ENCODE data around the gene DDI1.

The DDI1 gene

DNA sequence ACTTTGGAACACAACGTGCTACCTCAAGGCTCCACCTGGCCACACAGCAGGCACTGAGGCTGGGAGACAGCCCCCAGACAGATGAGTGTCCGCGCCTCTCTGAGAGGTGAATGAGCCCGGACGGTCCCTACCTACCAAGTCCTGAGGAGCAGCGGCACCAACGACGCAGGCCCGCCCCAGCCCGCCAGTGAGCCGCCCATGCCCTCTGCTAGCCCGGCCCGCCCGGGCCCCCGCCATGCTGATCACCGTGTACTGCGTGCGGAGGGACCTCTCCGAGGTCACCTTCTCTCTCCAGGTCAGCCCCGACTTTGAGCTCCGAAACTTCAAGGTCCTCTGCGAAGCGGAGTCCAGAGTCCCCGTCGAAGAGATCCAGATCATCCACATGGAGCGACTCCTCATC, at the start of gene DDI1:
DDI1 (plus strand) TSS at position 53 of the 400 bp plus-strand sequence; CDS start at position 236, 183 bp downstream.
- no peak for DNase-seq

DNA sequence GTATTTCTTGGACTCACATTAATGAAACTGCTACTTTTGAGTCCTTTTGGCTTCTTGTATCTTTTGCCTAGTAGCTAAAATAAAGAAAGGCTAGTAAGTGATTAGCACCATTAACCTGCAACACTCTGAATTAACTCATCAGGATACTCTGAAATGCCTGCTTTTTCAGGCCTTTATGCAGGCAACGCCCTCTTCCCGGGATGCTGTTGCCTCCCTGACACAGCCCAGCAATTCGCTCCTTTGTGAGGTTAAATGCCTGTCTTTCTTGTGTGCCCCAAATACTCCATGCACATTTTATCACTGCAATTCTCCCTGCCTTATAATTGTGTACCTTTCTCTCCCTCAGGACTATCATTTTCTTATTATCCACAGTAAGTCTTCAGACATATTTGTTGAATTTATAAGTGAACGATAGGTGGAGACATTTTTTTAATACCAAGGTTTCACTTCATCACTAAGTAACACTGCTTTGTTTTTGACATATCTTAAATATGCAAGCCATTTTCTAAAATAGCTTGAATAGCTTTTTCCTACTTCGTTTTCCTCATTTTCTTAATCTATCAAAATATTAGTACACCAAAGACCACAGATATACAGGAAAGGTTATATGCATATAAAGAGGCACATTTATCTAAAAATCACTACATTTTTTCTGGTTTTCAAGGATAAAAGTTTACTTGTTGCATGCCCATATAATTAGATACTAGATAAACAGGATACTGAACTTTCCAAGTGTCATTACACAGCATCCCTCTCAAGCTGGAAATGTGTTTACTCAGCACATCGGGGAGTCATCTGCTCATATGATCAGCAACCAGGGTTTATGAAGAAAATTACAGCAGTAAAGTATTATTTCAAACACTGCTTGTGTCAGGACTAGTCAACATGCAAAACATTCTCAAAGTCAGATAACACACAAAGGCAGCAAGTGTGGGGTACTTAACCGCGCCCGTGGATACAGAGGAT, 48.5 kb upstream of the DDI1 start:
- no peak for DNase-seq

DNA sequence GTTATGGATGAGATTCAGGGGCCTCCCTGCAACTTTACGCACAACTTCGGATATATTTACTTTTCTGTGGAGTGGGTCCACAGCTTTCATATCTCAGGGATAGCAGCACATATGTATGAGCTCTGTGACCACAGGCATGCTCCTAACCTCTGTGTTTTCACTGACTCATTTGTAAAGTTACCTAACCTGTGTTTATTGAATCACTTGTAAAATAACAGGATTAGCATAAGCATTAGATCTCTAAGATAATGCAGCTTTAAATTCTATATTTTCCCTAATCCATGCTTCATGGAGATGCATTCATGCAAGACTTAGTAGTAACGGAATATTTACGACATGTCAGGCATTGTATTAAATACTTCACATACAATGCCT, 47.9 kb upstream of the DDI1 start:
- DNase-seq, result peak; percentile 51

DNA sequence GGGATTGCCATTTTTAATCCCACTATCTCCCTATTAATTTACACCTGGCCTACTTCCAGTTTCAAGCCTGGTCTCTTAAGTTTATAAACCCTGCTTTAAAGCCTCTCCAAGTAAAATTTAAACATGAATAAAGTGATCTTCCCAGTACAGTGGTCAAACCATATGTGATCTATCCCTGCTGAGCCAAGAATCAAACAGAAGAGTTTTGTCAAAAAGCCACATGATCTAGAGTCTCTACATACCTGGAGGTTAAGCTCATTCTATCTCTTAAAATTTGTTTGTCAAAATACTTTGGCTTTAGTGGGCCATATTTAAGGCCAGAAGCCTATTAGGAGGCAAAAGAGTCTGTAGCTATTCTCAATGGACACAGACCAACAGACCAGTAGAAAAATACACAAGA, 42.9 kb upstream of the DDI1 start:
- DNase-seq, result no peak

DNA sequence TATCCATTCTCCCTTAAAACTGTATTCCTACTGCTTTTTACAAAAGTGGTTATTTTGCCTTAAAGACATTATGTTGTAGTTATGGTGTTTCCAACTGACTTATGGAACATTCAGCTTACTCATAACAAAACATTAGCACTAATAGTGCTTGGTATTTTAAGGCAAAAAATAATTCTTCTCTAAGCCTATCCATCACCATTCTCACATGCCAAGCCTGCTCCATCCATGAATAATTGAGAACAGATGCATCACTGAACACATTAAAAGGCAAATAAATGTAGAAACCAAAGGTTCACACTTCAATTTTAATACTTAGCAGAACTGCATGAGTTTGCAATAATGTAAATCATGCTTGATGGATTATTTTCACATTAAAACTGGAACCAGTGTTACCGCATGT, 42.3 kb upstream of the DDI1 start:
- no peak for DNase-seq

DNA sequence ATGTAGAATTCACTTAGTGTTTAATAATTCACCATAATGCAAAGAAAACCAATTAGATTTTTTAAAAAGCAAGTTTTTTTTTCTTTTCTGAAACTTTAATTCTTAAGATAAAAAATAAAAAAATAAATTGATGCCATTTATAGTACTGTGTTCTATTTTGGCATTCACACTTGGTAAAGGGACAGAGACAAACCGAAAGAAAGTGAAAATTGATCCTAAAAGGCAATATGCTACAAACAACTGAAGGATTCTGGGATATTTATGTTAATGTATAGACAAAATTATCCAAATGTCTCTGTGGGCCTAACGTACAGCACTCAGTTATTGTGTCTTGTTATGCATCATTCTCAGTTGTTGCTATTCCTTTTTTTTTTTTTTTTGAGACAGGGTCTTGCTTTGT, 41.9 kb upstream of the DDI1 start:
- DNase-seq, result no peak

DNA sequence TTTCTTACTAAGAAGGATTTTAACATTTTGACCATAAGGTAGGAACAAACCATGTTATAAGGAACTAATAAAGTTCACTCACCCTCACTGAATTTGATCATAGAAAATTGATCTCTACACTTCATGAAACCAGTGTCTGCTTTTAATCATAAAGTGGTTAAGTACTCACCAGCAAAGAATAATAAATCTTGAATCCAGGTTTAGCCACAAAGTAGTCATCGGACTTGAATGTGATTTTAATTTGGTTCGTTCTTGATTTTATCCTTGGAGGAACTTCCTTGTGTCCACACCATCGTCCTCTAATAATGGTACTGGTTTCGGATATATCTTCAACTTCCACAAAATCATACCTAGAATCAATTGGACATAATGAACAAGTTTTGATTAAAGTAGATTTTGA, 40.5 kb upstream of the DDI1 start:
- DNase-seq, result no peak

DNA sequence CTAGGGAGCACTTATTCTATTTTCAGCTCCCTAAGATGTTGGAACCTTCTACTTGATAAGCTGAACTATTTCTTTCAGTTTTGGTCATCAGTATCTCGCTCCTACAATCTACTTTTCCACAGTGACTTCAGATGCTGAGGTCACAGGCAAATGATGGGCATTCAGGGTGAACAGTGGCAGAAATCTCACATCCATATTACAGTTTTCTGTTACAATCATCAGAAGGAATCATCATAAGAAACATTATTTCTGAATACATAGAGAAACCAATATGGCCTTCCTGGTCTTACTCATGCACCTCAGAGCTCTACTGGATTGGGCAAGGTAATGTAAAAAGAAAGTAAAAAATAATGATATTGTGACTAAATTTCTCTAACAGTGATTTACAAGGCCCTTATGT, 39.4 kb upstream of the DDI1 start:
- no peak for DNase-seq

DNA sequence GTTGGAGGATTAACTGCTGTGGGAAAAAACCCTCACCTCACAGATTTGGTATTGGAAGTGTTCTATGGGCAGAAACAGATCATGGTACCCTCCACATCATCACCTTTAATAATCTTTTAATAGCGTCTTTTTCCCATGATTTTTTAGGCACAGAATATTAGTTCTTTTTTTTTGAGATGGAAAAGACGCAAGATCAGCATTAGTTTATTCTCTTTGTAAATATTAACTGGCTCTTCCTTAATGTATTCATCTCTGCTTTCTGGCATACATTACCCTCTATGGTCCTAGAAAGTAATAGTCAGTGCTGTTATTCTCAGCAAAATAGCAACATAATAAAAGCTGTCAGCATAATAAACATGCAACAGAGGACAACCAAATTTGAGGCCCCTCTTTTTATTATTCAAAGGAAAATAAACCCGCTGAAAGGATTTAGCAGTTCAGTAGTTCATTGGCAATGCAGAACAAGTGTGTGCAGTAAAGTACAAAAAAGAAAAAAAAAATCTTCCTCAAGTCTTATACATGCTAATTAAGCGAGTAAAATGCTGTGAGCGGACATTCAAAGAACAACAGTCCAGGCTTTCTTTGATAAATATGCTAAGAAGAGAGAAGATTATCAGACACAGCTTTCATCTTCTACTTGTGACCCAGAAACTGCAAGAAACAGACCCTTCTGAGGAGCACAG, 37.5 kb upstream of the DDI1 start:
- no peak for DNase-seq

DNA sequence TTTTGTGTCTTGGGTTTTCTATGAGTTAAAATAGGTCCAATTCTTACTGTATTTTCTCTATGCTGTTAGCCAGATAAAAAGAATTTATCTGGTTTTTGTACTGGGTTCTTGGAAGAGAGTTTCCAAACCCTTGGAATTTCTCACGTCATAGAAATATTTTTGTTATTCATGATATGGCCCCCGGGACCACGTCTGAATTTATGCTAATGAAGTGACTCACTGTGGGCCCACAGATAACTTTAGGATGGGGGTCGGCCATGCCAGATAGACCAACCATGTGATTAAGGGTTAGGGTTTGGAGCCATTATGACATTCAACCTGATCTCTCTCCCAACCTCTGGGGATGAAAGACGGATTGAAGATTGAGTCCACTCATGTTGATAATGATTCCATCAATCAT, 35.6 kb upstream of the DDI1 start:
- DNase-seq, result peak; percentile 86

DNA sequence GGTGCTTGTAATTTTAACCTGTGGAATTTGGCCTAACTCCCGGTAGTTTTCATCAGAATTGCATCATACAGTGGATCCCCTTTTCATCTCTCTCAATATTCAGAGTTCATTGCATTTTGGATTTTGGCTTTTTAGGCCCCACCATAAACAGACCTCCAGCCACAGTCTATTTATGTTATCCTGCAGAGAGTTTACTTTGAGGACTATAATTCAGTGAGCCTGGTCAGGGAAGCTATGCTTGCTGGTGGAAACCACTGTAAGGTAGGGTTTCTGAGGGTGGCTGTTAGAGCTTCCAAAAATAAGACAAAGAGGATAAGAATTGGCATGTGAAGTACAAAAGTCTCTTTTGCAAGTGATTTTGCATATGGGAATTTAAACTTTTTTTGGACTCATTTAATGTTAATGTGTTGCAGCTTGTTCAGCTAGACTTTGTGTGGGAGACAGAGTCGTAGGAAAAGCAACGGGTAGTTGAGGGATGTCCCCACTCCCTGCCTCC, 34.8 kb upstream of the DDI1 start:
- DNase-seq, result peak; percentile 53

DNA sequence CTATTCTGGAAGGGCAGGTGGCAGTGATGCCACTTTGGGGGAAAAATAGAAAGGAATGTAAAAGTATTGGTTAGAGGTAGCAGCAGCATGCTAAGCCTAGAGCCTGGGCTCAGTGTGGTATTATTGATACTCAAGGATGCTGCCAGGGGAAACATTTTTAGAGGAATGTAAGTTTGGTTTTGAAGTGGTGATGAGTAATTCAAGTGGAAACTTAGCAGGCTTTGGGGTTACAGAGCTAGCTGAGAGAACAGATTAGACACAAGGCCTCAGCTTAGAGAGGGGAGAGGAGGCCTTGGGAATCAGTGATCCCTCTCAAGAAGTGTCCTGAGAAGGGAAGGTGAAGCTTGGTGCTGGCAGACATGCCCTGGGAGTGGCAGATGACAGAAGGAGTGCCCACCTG, 32.9 kb upstream of the DDI1 start:
- peak; percentile 58 for DNase-seq

DNA sequence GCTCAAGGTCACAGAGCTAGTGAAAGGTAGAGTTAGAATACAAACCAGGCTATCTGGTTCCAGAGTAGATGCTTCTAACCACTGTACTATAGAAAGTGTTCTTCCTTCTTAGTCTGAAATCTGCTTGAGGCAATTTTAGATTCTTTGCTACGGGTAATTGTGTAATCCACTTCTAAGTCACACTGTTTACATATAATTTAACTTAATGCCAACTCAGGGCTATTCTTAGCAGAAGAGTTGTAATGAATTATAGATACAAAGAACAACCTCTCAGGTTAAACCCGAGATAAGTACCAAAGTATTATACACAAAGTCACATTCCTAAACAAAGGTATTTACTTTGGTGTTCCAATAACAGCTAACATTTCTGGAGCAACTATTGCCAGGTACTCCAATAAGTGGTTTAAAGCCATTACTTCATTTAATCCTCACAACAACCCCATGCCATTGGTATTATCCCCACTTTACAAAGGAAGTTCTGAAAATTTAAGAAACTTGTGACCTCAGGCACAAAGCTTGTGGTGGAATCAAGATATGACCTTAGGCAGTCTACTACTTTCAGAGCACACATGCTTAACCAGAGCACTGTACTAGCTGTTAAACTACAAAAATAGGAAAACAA, 31.1 kb upstream of the DDI1 start:
- DNase-seq, result peak; percentile 12

DNA sequence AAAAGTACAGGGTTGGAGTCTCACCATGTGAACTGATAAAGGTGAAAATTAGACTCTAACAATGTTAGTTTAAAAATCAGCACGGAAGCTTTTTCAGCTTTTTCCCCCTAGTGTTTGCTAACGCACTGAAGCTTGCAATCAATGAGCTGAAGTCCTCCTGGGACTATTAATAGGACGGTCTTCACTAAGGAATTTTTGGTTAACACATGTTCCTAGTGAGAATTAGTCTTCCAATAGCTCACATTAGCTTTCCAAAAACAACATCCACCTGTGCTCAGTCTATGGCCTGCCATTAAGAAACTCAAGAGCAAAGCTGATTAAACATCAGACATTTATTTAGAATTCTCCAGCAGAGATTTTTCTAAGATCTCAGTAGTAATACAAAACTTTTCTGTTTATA, 26.7 kb upstream of the DDI1 start:
- no peak for DNase-seq

DNA sequence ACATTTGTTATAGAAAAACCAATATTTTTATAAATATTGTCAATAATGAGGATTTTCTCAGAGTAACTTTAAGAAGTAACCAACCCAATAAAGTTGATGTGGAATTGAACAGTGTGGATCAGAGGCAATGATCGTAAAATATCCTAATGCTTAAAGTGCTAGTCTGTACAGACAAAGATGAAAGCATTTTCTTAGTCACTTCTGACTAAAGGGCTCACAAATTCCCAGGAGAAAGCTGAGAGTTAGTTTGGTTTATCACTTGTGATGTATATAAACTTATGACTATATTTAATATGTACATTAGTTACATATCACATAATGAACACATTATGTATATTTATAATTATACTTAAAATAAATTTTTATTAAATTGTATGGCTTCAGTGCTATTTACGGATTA, 25.4 kb upstream of the DDI1 start:
- no peak for DNase-seq

DNA sequence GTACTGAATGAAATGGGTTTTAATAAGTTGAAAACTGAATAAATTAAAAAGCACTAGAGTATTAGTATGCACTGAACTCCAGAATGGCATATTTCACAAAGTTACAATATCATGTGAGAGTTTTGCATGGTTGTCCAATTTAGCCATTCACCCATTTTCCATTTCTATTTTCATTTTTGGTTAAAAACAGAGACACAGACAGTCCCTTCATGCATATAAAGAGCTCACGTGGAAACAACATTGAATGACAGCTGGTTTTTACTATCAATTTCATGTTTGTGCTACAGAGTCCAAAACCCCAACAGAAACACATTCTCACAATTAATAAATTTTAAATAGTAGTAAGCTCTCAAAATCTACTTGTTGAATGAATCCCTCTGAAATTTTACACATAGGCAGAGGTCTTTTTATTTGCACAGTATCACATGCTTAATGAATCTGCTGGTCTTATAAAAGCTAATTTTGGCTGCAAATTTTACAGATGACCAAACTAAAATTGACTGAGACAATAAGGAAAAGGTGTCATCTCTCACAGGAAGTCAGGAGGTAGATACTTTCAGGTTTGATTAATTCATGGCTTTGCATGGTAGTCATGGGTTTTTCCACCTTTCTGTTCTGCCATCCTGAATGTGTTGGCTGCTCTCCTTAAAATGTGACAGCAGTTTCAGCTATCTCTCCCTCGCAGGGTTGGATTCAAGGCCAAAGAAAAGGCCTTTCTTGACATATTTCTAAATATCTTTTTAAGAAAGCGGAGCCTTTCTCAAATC, 20.6 kb upstream of the DDI1 start:
- no peak for DNase-seq

DNA sequence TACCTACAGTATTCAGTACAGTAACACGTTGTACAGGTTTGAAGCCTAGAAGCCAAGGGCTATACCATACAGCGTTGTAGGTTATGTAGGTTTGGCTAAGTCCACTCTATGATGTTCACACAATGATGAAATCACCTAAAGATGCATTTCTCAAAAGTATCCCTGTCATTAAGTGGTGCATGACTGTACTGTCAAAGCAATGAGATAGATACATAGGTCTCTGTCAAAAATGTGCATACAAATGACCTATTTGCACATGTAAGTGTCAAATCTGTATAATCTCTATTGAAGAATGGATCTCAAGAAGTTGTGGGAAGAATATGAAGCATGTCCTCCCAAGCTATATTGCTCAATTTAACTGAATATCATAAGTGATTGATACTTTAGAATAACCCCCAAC, 11.9 kb upstream of the DDI1 start:
- DNase-seq, result no peak

DNA sequence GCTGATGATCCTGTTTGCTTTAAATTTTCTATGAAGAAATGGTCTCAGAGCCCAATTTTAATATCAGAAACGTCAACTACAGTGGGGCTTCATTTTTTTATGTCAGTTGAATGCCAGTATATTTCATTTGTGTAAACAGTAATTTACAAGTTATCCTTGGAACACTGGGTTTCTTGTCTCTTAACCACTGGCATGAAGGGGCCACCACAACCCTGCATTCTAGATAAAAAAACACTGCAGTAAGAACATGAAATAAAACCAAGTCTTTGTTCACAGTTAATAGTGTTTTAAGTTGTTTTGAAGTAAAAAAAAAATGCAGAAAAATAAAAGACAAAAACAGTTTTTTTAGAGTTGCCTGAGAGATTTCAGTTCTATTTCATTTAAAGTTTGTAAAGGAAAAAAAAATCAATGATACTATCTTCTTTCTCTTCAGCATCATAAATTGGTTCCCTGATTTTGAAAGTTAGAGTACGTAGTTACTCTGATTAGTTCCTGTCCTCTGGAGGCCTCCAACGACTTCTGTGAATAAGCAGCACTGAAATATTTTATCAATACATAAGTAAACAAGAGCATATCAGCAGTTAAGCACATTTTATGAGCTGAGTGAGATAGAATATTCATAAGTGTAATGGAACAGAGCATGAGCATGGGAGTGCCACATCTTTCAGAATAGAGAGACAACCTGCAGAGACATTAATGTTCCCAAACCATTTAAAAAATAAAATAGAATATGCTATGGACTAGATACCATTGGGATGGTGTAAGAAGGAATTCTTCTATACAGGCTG, 7.8 kb upstream of the DDI1 start:
- no peak for DNase-seq

DNA sequence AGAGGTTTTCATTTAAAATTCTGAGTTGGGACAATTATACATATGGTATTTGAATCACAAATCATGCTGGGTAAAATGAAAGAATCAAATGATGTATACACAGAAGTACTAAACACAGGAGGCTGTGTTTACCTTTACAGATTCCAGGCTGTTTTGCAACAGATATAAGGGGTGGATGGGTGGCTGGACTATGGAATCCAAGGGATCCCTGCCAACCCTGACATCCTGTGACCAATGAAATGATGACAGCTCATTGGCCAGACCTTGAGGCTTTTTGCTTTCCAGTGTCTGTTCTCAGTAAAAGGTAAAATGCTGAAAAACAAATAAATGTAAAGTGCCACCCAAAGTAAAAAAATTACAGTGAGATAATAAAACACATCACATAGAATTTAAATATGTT, 3.3 kb upstream of the DDI1 start:
- peak; percentile 88 for DNase-seq

DNA sequence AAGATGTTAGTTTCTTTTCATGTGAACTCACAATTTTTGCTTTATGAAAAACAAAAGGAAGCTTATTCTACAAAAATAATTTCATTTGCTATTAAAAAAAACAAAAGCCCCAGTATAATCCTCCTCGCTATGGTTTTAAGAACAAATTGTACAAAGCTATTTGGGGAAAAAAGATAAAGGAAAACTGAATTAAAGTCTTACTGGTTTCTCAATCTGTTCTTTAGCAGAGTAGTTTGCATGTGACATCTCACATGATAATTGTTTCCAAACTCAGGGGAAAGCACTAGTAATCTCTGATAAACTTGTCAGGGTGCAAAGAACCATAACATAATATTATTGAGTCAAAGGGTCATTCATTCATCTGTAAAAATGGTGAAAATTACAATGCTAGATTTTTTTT, 2.9 kb upstream of the DDI1 start:
- no peak for DNase-seq

DNA sequence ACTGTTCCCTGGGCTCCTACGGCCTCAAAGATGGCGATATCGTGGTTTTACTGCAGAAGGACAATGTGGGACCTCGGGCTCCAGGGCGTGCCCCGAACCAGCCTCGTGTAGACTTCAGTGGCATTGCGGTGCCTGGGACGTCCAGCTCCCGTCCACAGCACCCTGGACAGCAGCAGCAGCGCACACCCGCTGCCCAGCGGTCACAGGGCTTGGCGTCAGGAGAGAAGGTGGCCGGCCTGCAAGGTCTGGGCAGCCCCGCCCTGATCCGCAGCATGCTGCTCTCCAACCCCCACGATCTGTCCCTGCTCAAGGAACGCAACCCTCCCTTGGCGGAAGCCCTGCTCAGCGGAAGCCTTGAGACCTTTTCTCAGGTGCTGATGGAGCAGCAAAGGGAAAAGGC, 555 bp downstream of the DDI1 start:
- no peak for DNase-seq

DNA sequence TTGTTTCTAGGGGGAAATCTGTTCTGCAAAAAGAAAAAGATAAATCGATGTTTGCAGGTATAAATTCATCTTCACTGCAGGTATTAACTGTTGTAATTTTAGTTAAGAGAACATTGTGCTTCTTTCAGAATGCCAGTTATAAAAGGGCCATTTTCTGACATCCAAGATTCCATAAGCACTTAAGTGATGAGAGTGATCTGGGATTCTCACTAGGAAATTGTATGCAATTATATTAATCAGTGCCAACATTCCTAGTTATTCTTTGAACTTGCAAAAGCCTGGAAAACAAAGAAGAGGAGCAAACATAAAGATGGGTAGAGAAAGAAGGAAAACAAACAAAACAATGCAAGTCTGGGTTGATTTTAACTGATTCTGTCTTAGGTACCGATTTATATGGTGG, 5.4 kb downstream of the DDI1 start:
- DNase-seq, result no peak
